ENCODE data around the gene ITGBL1.

ITGBL1 gene

GRCh38 chr13:101570410-101570809 lies 117.9 kb downstream of the ITGBL1 start:
- DNase-seq = no peak

- DNase-seq = peak in 1 of 2 experiments; percentile 10
These were observed 120.0 kb downstream of the ITGBL1 start for GRCh38 chr13:101572456-101572855.

DNA sequence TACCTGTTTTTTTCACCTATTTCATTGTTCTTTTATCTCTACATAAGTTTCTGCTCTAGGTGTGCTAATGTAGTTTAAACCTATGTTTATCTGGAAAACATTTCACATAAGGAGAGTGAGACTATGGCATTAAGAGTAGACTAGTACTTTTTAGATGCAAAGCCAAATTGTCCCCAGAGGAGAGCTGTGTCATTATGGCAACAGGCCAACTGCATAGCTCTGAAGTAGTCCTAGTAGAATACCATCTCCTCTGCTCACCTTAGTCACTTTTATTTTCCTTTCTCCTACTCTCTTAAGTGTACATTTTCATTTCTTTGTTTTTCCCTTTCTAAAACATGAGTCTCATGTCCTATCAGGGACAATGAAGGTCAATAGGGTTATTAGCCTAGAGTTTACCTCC lies 123.1 kb downstream of the ITGBL1 start:
- no peak for DNase-seq

- no peak for DNase-seq
These were observed 124.0 kb downstream of the ITGBL1 start for GRCh38 chr13:101576455-101576854.

GRCh38 chr13:101576977-101577376 lies 124.5 kb downstream of the ITGBL1 start:
- no peak for DNase-seq

GRCh38 chr13:101579281-101579802 lies 126.9 kb downstream of the ITGBL1 start:
- peak; percentile 12 to 62 for DNase-seq

GRCh38 chr13:101584331-101584730 lies 131.9 kb downstream of the ITGBL1 start:
- DNase-seq = peak in 1 of 2 experiments; percentile 6

DNA sequence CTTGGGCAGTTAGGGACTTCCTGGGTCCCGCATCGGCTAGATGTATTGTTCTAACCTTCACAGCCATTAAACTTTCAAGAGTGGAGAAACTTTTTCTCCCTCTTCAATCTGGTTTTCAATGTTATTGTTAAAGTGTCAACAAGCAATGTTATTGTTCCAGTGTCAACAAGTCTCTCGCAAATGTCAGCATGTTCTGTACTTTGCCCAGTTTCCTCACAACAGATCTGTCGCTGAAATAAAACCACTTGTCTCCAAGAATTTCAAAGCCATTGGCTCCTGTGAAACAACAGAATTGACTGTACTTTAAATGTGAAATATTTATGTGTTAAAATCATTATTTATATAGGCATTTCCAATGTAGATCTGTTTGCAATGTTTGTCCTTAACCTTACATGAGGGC lies 138.0 kb downstream of the ITGBL1 start:
- DNase-seq = no peak

- DNase-seq = no peak
These were observed 142.5 kb downstream of the ITGBL1 start for GRCh38 chr13:101594936-101595335.

DNA sequence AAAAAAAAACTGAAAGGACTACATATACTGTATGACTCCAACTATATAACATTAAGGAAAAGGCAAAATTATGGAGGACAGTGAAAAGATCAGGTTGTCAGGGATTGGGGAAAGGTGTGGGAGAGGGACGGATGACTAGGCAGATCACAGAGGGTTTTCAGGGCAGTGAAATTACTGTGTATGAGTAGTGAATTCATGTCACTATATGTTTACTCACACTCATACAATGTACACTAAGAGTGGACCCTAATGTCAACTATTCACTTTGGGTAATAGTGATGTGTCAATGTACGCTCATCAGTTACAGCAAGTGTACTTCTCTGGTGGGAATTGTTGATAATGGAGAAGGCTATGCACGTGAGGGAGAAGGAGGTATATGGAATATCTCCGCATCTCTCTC lies 144.3 kb downstream of the ITGBL1 start:
- DNase-seq = no peak

DNA sequence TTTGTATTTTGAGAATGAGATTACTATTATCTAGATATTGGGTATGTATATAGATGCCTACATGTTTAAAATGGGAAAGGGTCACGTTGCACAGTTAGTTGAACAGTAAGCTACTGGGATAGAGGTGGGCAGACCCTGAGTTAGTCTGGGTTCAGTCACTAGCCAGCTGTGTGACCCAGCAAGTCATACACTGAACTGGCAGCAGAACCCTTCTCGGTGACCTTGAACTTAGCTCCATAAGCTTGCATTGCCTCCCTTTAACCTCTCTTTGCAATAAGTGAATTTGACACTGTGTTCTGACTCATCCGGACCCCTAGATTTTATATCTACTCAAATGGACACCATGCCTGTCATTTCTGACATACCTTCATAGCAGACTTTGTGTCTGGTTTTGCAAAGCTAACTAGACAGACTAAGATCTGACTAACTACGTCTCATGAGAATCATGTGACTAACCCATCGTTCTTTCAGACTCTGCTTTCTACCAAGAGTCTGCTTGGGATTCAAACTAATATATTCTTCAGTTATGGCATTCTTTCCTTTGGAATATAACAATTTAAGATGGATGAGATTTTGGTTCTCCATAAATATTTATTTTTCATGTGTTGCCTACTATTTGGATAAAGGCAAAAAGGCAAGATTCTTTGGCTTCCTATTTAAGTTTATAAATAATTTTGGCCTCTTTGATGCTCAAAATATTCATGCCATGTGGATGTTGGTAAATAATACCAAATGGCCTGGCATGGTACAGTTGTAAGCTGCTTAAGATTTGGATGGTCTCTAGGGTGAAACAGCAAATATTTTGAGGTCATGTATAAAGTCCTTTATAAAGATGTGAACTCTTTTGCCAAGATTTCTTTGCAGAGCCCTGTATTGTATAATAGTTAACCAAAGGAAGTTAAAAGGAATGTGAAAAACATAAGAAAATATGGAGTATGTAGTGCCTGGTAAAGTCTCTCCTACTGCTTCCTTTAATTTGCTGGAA lies 159.3 kb downstream of the ITGBL1 start:
- DNase-seq = no peak

- DNase-seq = no peak
These were observed 160.3 kb downstream of the ITGBL1 start for GRCh38 chr13:101612735-101613134.

DNA sequence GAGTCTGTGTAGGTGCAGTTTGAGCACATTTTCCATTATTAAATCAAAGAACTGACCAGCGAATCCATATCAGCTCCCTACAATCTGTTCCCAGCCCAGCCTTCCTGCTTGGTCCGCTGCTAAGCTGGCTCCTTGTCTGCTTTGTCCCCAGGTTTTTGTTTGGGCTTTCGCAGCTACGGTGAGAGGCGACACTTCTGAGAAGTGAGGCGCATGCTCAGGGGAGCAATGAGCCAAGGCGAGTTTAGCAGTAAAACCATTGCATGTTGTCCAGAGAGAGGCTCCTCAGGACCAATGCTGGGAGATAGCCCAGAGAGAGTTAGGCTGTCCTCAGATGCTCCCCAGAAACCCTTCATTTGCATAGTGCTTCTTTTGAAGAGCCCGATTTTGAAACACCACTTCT lies 162.0 kb downstream of the ITGBL1 start:
- DNase-seq = no peak

DNA sequence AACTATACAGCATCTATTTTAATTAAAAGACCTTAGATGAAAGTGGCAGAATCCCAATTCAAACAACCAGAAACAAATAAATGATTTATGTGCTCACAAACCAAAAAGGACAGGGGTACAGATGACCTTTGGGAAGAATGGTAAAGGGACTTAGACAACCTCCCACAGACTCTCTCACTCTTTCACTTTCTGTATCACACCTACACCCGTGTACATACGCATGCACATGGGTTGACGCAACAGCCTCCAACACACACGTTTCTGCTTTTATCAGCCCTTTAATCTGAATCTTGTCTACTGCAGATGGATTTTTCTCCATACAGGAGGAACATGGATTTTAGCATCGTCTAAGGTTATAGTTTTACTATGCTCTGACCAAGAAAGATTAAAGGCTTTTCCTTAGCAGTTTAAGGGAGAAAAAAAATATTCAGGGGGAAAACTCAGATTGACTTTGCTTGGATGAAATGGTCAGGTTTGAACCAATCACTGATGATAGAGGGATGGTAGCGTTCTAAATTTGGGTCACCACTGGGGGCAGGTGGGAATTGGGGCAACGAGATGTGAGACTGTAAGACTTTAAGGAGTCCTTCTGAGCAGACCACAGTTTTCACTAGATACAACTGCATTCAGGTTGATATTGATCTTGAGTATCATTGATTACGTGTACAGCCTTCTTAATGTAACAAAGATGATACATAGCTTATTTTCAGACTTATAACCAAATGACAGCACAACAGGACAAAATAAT lies 166.1 kb downstream of the ITGBL1 start:
- DNase-seq = no peak

GRCh38 chr13:101621099-101621498 lies 168.6 kb downstream of the ITGBL1 start:
- DNase-seq = no peak

- DNase-seq = no peak
These were observed 171.2 kb downstream of the ITGBL1 start for GRCh38 chr13:101623470-101624209.

GRCh38 chr13:101624210-101624922 lies 171.9 kb downstream of the ITGBL1 start:
- DNase-seq = no peak

DNA sequence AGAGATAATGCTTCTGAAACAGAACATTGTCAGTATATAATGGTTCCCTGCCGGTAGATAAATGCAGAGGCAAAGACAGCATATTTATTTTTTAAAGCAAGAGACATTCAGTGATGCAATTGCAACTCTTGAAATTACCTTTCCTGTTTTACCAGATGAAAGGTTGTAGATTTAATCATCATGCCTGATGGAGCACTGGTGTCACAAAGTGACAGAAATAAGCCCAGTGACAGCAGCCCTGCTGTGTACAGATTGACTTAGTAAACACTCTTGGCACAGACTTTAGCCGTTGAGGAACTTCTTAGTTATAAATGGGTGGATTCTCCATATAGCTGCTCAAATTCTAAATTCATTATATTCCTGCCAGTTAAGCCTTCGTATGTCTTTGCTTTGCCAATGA lies 172.5 kb downstream of the ITGBL1 start:
- no peak for DNase-seq

- no peak for DNase-seq
These were observed 174.6 kb downstream of the ITGBL1 start for GRCh38 chr13:101626925-101627555.

GRCh38 chr13:101627556-101627943 lies 175.1 kb downstream of the ITGBL1 start:
- DNase-seq = no peak

DNA sequence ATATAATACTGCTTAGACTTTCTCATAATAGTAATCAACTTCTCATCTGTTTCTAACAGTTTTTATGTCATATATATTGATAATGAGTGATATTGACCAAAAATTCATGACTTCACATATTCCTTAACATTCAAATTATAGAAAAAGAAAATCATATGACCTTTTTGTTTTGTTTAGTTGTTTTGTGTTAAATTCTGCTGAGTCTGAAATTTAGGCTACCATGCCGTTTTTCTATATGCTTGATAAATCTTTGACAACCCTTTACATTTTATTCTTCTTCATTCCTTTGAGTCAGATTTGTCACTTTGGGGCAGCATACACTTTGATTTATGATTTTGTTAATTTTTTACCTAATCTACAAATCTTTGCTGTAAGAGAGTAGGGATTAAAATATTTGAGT lies 176.4 kb downstream of the ITGBL1 start:
- DNase-seq = no peak

- DNase-seq = no peak
These were observed 178.9 kb downstream of the ITGBL1 start for GRCh38 chr13:101631395-101631794.

Measured in NCI-H446 (cell line).